HL-60 (cell line): Measurements from ENCODE around the gene IRAG1.

Source experiments
- DNase-seq, 2 experiments: peaks; one replicate each; pipeline ENCODE4 v3.0.0-alpha.2; 2010 to 2020; ENCODE audit warnings: low read depth in 1 of 2, low spot score in 1 of 2
- H3K27ac ChIP-seq: fragments of 250-450 bp; sonication (Bioruptor Pico); replicated peaks from 2 replicates; pipeline ENCODE4 v1.5.1; 2020; ENCODE audit warnings: mild to moderate bottlenecking, moderate library complexity
- H3K27me3 ChIP-seq: fragments of 250-450 bp; sonication (Bioruptor Pico); 2 replicates; pipeline ENCODE4 v1.5.1; 2021; ENCODE audit warnings: mild to moderate bottlenecking, moderate library complexity; ENCODE audit not compliant: insufficient read depth, poor library complexity, severe bottlenecking
- H3K4me3 ChIP-seq: replicated peaks from 2 replicates; pipeline ENCODE4 v1.5.1; 2011; ENCODE audit warnings: mild to moderate bottlenecking, control low read depth, low read length; ENCODE audit not compliant: insufficient read depth
- CTCF ChIP-seq: IDR thresholded peaks from one replicate; pipeline ENCODE4 v1.5.1; 2011; ENCODE audit warnings: low read length, control low read depth, inconsistent platforms; ENCODE audit not compliant: insufficient read depth
- GABPA ChIP-seq: IDR thresholded peaks from 2 replicates; pipeline ENCODE4 v1.6.1; 2012; ENCODE audit warnings: low read depth
- POLR2AphosphoS5 ChIP-seq: IDR thresholded peaks from 2 replicates; pipeline ENCODE4 v1.6.1; 2012; ENCODE audit warnings: low read depth
- REST ChIP-seq: IDR thresholded peaks from 2 replicates; pipeline ENCODE4 v1.6.1; 2012; ENCODE audit warnings: low read depth; ENCODE audit not compliant: insufficient replicate concordance
- SPI1 ChIP-seq: IDR thresholded peaks from 2 replicates; pipeline ENCODE4 v1.6.1; 2012; ENCODE audit warnings: low read depth, mild to moderate bottlenecking, borderline replicate concordance

IRAG1 gene

GRCh38 chr11:10725114-10725906, 31.8 kb upstream of the IRAG1 start:
- TF ChIP-seq CTCF = no peak
- TF ChIP-seq GABPA = no peak
- no peak for TF ChIP-seq REST
- peak; percentile 61; the same call in 1 of the 2 replicates for TF ChIP-seq POLR2AphosphoS5
- TF ChIP-seq SPI1 = peak; percentile 26; the same call in 1 of the 2 replicates
- H3K27me3 ChIP-seq = no peaks in the 10 kb centered on the region
- peak; percentile 83 to 91 for DNase-seq
- no peak overlapping the region for H3K4me3 ChIP-seq
- no peak overlapping the region for H3K27ac ChIP-seq

GRCh38 chr11:10722307-10722706, 28.8 kb upstream of the IRAG1 start:
- no peak for TF ChIP-seq SPI1
- TF ChIP-seq CTCF = no peak
- no peak for TF ChIP-seq GABPA
- TF ChIP-seq POLR2AphosphoS5 = no peak
- no peak for TF ChIP-seq REST

GRCh38 chr11:10720881-10721376, 27.4 kb upstream of the IRAG1 start:
- Histone ChIP-seq H3K27me3 (no peaks in the 10 kb centered on the region), H3K27ac (no peak overlapping the region), H3K4me3 (no peak overlapping the region)
- no peak for DNase-seq
- TF ChIP-seq POLR2AphosphoS5 (no peak), GABPA (no peak), CTCF (no peak), REST (no peak), SPI1 (no peak)

More at GRCh38 chr11:10722307-10722706, 28.8 kb upstream of the IRAG1 start:
- Histone ChIP-seq H3K27ac (no peak overlapping the region), H3K27me3 (no peaks in the 10 kb centered on the region), H3K4me3 (no peak overlapping the region)
- no peak for DNase-seq
